Calu3 (cell line): ENCODE data around the gene CH25H. TPM values are rescaled to one million over a fixed set of nuclear protein-coding genes. Genes with fewer than 3 reads are reported as not detected.

Experiments
- BruUV-seq: library from RNA; stranded (reverse); fragments of 400-500 nt; replicated peaks from 2 replicates; lab custom pipeline; 2021; lab: Mats Ljungman, UMichigan
- CTCF ChIA-PET: fragments of 300-600 bp; sonication (Branson Sonifier 250); formaldehyde crosslinking; loops from one replicate; lab custom pipeline; 2022; ENCODE audit warnings: antibody characterized with exemption; lab: Charles Lee
- DNase-seq: peaks from one replicate; pipeline ENCODE4 v3.0.0; 2022
- H3K27ac Mint-ChIP-seq: one replicate; pipeline ENCODE4 v1.8.0; 2022; ENCODE audit warnings: mixed read lengths; ENCODE audit not compliant: unreplicated experiment
- H3K27me3 Mint-ChIP-seq: one replicate; pipeline ENCODE4 v1.8.0; 2022; ENCODE audit warnings: mixed read lengths; ENCODE audit not compliant: unreplicated experiment
- H3K36me3 Mint-ChIP-seq: one replicate; pipeline ENCODE4 v1.8.0; 2022; ENCODE audit warnings: mild to moderate bottlenecking, moderate library complexity, mixed read lengths; ENCODE audit not compliant: insufficient read depth, unreplicated experiment
- H3K4me1 Mint-ChIP-seq: one replicate; pipeline ENCODE4 v1.8.0; 2022; ENCODE audit warnings: mild to moderate bottlenecking, low read depth, mixed read lengths; ENCODE audit not compliant: unreplicated experiment
- H3K4me3 Mint-ChIP-seq: one replicate; pipeline ENCODE4 v1.8.0; 2022; ENCODE audit warnings: mild to moderate bottlenecking, low read depth, moderate library complexity, mixed read lengths; ENCODE audit not compliant: unreplicated experiment
- H3K9me3 Mint-ChIP-seq: one replicate; pipeline ENCODE4 v1.8.0; 2022; ENCODE audit warnings: low read depth, mixed read lengths; ENCODE audit not compliant: unreplicated experiment
- intact Hi-C: fragments of 100-400 bp; cut with micrococcal nuclease; formaldehyde crosslinking; loops from one replicate; pipeline ENCODE4 v1.10.0; 2022; ENCODE audit not compliant: unreplicated experiment
- total RNA-seq: library from RNA; stranded (reverse); gene quantifications from 2 replicates; pipeline ENCODE4 v1.2.3, GENCODE V29; 2022
- TF ChIP-seq, protein P1 (sequence below): fragments of 200-600 bp; IDR thresholded peaks from one replicate; pipeline ENCODE4 v1.8.0; 2022; ENCODE audit warnings: antibody characterized with exemption; ENCODE audit not compliant: unreplicated experiment

CH25H gene
- total RNA-seq, 1 experiment from 2014 or later = not detected

DNA sequence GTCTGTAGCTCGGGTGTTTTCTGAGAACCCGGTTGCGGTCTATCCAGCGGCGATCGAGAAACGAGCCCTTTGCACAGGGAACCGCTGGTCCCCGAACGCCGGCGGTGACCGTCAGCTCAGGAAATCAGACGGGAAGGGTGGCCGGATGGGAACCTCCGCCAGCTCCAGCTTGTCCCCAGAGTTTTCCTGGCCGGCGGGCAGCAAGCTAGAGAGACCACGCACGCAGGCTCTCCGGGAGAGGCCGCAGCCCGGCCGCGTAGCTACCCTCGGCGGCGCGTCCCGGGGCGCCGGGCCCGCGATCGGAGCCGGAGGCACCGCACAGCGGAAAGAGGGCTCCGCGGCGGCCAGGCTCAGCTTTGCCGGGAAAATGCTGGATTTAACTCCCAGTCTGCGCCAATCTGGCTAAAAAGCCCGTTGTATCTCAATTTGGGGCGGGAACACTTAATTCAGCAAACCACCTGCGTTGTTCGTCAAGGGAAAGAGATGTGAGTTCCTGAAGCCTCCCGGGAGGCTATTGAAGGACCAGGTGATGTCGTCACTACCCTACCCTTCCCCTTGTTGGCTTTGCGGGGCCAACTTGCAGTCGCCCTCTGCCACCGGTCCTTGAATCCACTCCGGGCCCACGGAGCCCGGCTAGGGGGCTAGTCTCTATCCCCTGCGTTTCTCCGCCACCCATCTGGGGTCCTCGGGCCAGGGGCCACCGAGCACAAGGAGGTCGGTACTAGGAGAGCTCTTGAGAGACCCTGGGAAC, 859 bp upstream of the CH25H start:
- no peaks in the 10 kb centered on the region for H3K27me3 Mint-ChIP-seq
- BruUV-seq = no TSS peak
- H3K36me3 Mint-ChIP-seq = peaks cover 7% of the 10 kb centered on the region
- H3K27ac Mint-ChIP-seq = no peak overlapping the region
- intact Hi-C loops = no loop called here
- CTCF ChIA-PET = no interaction called here
- H3K4me1 Mint-ChIP-seq = peaks cover 9% of the 10 kb centered on the region
- no peaks in the 10 kb centered on the region for H3K9me3 Mint-ChIP-seq
- TF ChIP-seq, protein P1, sequence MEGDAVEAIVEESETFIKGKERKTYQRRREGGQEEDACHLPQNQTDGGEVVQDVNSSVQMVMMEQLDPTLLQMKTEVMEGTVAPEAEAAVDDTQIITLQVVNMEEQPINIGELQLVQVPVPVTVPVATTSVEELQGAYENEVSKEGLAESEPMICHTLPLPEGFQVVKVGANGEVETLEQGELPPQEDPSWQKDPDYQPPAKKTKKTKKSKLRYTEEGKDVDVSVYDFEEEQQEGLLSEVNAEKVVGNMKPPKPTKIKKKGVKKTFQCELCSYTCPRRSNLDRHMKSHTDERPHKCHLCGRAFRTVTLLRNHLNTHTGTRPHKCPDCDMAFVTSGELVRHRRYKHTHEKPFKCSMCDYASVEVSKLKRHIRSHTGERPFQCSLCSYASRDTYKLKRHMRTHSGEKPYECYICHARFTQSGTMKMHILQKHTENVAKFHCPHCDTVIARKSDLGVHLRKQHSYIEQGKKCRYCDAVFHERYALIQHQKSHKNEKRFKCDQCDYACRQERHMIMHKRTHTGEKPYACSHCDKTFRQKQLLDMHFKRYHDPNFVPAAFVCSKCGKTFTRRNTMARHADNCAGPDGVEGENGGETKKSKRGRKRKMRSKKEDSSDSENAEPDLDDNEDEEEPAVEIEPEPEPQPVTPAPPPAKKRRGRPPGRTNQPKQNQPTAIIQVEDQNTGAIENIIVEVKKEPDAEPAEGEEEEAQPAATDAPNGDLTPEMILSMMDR = no peak
- peak; percentile 2 for DNase-seq
- H3K4me3 Mint-ChIP-seq = peak overlapping the region; percentile 74

DNA sequence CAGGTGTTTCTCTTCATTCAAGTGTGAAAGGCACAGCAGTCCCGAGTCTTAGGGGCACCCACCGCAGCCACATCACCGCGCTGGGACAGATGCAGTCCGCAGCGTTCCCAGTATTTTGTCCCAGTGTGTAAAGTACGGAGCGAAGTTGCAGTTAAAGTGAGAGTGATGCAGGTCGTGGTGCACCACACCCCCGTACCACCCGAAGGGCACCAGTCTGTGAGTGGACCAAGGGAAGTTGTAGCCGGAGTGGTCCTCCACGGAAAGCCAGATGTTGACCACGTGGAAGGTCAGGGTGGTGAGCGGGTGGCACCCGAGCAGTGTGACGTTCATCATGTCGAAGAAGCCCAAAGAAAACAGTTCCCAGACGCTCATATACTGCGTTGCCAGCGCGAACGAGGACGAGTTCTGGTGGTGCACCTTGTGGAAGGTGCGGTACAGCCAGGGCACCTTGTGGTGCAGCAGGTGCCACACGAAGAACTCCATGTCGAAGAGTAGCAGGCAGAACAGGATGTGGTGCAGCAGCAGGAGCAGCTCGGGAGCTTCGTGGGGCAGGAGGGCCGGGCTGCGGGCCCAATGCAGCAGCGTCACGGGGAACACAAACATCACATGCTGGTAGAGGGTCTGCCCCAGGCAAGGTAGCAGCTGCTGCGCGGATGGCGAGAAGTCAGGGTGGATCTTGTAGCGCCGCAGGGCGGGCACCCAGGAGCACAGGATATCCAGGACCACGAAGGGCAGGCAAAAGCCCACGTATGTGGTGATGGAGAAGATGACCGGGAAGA, 526 bp downstream of the CH25H start:
- intact Hi-C loops = no loop called here
- BruUV-seq = no TSS peak
- DNase-seq = peak; percentile 4
- Mint-ChIP-seq H3K4me1 (peaks cover 9% of the 10 kb centered on the region), H3K9me3 (no peaks in the 10 kb centered on the region), H3K27me3 (no peaks in the 10 kb centered on the region), H3K4me3 (peak overlapping the region; percentile 74), H3K27ac (peak overlapping the region; percentile 25), H3K36me3 (peaks cover 7% of the 10 kb centered on the region)
- CTCF ChIA-PET = no interaction called here
- TF ChIP-seq, protein P1 = no peak

DNA sequence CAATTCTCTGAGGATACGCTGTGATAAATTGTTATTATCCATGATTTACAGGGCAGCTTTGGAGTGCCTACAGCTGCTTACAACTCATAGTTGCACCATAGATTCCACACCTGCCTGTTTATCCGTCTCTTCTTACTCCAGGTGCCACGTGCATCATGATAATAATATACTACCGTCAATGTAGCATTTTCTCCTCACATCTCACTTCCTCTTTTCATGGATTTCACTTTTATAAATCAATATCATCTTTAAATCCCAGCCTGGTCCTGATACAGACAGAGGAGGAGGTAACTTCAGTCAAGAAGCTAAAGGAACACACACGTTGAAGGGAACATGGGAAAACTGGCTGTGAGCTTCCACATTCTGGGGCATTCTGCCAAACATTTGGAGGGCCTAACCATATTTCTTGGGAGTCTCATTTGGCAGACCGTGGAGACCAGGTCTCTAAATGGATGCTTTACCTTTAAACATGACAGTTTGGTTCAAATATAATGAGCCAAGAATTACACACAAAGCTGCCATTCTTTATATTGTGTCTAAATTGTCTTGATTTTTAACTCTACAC, 2.4 kb downstream of the CH25H start:
- Mint-ChIP-seq H3K27ac (no peak overlapping the region), H3K27me3 (no peaks in the 10 kb centered on the region), H3K9me3 (no peaks in the 10 kb centered on the region), H3K4me1 (peaks cover 9% of the 10 kb centered on the region), H3K36me3 (peaks cover 7% of the 10 kb centered on the region), H3K4me3 (no peak overlapping the region)
- intact Hi-C loops = no loop called here
- TF ChIP-seq, protein P1 = no peak
- no TSS peak for BruUV-seq
- DNase-seq = no peak
- CTCF ChIA-PET = no interaction called here

DNA sequence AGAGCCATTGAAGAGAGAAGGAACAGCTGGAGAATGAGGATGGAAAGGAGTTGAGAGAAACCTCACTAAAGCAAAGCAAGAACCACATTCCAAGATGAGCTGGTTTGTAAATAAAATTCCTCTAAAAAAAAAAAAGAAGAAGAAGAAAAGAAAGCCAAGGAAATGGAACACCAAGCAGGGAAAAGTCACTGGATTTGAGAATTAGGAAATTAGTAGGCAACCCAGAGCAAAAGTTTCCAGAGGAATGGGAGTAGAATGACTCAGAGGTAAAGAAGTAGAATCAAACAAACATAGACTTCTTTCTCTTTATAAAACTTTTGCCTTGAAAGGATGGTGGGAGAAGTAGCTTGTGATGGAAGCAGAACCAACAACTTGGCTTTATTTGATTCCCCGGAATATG, 3.9 kb downstream of the CH25H start:
- peaks cover 9% of the 10 kb centered on the region for H3K4me1 Mint-ChIP-seq
- no peaks in the 10 kb centered on the region for H3K27me3 Mint-ChIP-seq
- BruUV-seq = no TSS peak
- intact Hi-C loops = no loop called here
- DNase-seq = no peak
- CTCF ChIA-PET = no interaction called here
- H3K4me3 Mint-ChIP-seq = no peak overlapping the region
- TF ChIP-seq, protein P1 = no peak
- H3K27ac Mint-ChIP-seq = no peak overlapping the region
- H3K9me3 Mint-ChIP-seq = no peaks in the 10 kb centered on the region
- peaks cover 7% of the 10 kb centered on the region for H3K36me3 Mint-ChIP-seq
